ENCODE results near the gene TPST2. TPM values are rescaled to one million over a fixed set of nuclear protein-coding genes. Genes with fewer than 3 reads are reported as not detected.

Gene TPST2
- total and polyA plus RNA-seq, 2 experiments from 2014 or later = 31.0 to 36.8 TPM

DNA sequence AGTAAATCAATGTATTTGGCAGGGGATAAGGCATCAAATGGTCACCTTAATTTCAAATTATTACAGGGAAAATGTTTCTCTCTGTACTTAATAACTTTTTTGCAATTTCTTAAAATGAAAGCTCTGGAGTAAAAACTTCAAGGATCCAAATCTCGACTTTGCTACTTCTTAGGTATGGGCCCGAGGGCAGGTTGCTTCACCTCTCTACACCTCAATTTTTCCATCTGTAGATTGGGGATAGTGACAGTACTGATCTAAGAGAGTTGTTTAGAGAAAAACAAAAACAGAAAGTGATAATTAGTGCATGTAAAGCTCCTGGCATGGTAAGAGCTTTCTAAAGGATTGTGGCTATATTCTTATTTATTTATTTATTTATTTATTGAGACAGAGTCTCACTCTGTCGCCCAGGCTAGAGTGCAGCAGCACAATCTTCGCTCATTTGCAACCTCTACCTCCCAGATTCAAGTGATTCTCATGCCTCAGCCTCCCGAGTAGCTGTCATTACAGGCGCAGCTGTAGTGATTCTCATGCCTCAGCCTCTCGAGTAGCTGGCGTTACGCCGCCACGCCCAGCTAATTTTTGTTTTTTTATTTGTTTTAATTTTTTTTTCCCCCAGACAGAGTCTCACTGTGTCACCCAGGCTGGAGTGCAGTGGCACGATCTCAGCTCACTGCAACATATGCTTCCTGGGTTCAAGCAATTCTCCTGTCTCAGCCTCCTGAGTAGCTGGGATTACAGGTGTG lies 75.3 kb downstream of the TPST2 start:
- no peak for TF ChIP-seq EZH2 (IDR thresholded peaks at IDR 0.05; ENCODE audit: borderline replicate concordance)
- TF ChIP-seq, protein P1, sequence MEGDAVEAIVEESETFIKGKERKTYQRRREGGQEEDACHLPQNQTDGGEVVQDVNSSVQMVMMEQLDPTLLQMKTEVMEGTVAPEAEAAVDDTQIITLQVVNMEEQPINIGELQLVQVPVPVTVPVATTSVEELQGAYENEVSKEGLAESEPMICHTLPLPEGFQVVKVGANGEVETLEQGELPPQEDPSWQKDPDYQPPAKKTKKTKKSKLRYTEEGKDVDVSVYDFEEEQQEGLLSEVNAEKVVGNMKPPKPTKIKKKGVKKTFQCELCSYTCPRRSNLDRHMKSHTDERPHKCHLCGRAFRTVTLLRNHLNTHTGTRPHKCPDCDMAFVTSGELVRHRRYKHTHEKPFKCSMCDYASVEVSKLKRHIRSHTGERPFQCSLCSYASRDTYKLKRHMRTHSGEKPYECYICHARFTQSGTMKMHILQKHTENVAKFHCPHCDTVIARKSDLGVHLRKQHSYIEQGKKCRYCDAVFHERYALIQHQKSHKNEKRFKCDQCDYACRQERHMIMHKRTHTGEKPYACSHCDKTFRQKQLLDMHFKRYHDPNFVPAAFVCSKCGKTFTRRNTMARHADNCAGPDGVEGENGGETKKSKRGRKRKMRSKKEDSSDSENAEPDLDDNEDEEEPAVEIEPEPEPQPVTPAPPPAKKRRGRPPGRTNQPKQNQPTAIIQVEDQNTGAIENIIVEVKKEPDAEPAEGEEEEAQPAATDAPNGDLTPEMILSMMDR (IDR thresholded peaks at IDR 0.05; ENCODE audit: poor library complexity) = no peak
- no peak for TF ChIP-seq EZH2phosphoT487 (IDR thresholded peaks at IDR 0.05; ENCODE audit: low read depth, severe bottlenecking, unreplicated experiment)
- Histone ChIP-seq H3K4me2 (peak overlapping the region; percentile 91), H3K27ac (no peak overlapping the region)

DNA sequence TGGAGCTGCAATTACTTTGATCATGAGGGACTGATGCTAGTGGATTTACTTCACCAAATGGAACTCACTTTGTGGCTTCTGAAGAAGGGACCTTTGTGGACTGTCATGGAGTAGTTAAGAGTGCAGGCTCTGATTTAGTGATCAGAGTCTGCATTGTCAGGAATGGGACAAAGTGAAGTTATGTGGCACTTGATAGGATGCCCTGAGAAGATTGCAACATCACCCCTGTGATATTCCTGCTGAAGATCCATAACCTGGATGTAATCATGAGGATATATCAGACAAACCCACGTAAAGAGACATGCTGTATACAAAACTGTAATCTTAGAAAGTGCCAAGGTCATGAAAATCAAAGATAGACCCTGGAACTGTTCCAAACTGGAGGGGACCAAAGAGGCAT lies 76.1 kb downstream of the TPST2 start:
- H3K79me2 ChIP-seq = peaks cover 28% of the 10 kb centered on the region
- no peaks in the 10 kb centered on the region for H3K9me2 ChIP-seq (replicated peaks; ENCODE audit: insufficient read depth)
- WGBS (ENCODE audit: low lambda C conversion rate, missing lambda C conversion rate) = 47% methylated on average over 1 of the region's 1 CpG
- TF ChIP-seq, protein P1 (IDR thresholded peaks at IDR 0.05; ENCODE audit: poor library complexity) = no peak
- TF ChIP-seq EZH2phosphoT487 (IDR thresholded peaks at IDR 0.05; ENCODE audit: low read depth, severe bottlenecking, unreplicated experiment) (no peak), EZH2 (IDR thresholded peaks at IDR 0.05; ENCODE audit: borderline replicate concordance) (no peak)
- H3K4me1 ChIP-seq (ENCODE audit: insufficient read depth) = peaks cover 9% of the 10 kb centered on the region
- H3K4me2 ChIP-seq = peak overlapping the region; percentile 91
- no peaks in the 10 kb centered on the region for H4K20me1 ChIP-seq (ENCODE audit: insufficient read depth, poor library complexity, severe bottlenecking)
- H3K27me3 ChIP-seq = no peaks in the 10 kb centered on the region
- H3K4me3 ChIP-seq = no peak overlapping the region
- no peak overlapping the region for H2AFZ ChIP-seq
- peak overlapping the region; percentile 61 for H3K27ac ChIP-seq
- H3K36me3 ChIP-seq (replicated peaks; ENCODE audit: insufficient read depth, low read depth) = no peaks in the 10 kb centered on the region
- H3K9me3 ChIP-seq (ENCODE audit: low read depth) = no peaks in the 10 kb centered on the region
- no peak for DNase-seq (ENCODE audit: low spot score)

More for the DNA sequence above, 75.3 kb downstream of the TPST2 start:
- Histone ChIP-seq H3K79me2 (peaks cover 28% of the 10 kb centered on the region), H4K20me1 (ENCODE audit: insufficient read depth, poor library complexity, severe bottlenecking) (no peaks in the 10 kb centered on the region), H3K9me2 (replicated peaks; ENCODE audit: insufficient read depth) (no peaks in the 10 kb centered on the region), H3K9me3 (ENCODE audit: low read depth) (no peaks in the 10 kb centered on the region), H3K27me3 (no peaks in the 10 kb centered on the region), H3K4me3 (no peak overlapping the region), H2AFZ (no peak overlapping the region), H3K36me3 (replicated peaks; ENCODE audit: insufficient read depth, low read depth) (no peaks in the 10 kb centered on the region), H3K4me1 (ENCODE audit: insufficient read depth) (peaks cover 9% of the 10 kb centered on the region)
- 94% methylated on average over 12 of the region's 12 CpGs for WGBS (ENCODE audit: low lambda C conversion rate, missing lambda C conversion rate)
- DNase-seq (ENCODE audit: low spot score) = no peak

DNA sequence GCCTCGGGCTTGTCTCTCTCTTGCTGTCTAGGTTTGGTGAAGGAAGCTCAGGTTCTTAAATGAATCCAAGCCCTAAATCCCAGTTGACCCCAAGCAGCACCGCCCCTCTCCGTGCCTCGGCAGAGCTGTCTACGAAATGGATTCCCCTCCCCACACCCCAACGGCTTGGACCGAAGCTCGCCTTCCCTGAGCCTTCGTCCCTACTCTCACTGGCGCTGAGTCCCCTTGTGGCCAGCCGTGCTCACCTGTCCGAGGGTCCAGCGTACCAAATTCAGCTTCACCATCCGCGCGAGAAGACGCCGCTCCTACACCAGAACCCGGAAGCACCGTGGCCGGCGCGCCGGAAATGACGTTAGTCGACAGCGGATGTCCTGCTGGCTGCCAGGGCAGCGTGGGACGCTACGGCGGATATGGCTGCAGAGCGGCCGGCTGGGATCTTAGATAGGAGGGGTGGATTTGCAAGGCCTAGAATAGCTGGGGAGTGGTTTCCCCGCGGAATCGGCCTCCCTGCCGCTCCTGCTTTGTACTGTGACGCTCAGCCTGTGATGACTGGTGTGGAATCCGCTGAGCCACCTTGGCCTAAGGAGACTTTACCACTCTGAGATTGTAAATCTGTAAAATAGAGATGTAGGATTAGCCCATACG lies 77.7 kb downstream of the TPST2 start, which contains the start of gene TFIP11:
TSS of gene TFIP11 (minus strand) at position 325 of the 645 bp plus-strand sequence. CDS start 2,201 bp downstream, outside the sequence.
- 2% methylated on average over 40 of the region's 40 CpGs for WGBS (ENCODE audit: low lambda C conversion rate, missing lambda C conversion rate)
- peak within 1 kb of the TSS; percentile 64 for H3K4me3 ChIP-seq
- peaks cover 28% of the 10 kb centered on the region for H3K79me2 ChIP-seq
- no peaks in the 10 kb centered on the region for H3K27me3 ChIP-seq
- H3K4me1 ChIP-seq (ENCODE audit: insufficient read depth) = peaks cover 9% of the 10 kb centered on the region
- H2AFZ ChIP-seq = peak within 1 kb of the TSS; percentile 87
- H3K9me3 ChIP-seq (ENCODE audit: low read depth) = no peaks in the 10 kb centered on the region
- H3K4me2 ChIP-seq = peak within 1 kb of the TSS; percentile 91
- no peaks in the 10 kb centered on the region for H3K9me2 ChIP-seq (replicated peaks; ENCODE audit: insufficient read depth)
- peak within 1 kb of the TSS; percentile 61 for H3K27ac ChIP-seq
- TF ChIP-seq EZH2phosphoT487 (IDR thresholded peaks at IDR 0.05; ENCODE audit: low read depth, severe bottlenecking, unreplicated experiment) (no peak), EZH2 (IDR thresholded peaks at IDR 0.05; ENCODE audit: borderline replicate concordance) (no peak)
- TF ChIP-seq, protein P1 (IDR thresholded peaks at IDR 0.05; ENCODE audit: poor library complexity) = no peak
- no peaks in the 10 kb centered on the region for H3K36me3 ChIP-seq (replicated peaks; ENCODE audit: insufficient read depth, low read depth)
- DNase-seq (ENCODE audit: low spot score) = peak; percentile 96
- H4K20me1 ChIP-seq (ENCODE audit: insufficient read depth, poor library complexity, severe bottlenecking) = no peaks in the 10 kb centered on the region

Data from hepatocyte (in vitro differentiated cells).